ENCODE measurements around the gene AFAP1L1.
A peak's percentile ranks its signal among the peaks of the same experiment; 100 is the strongest.

AFAP1L1 gene

GRCh38 chr5:149227168-149227826 is 44.4 kb upstream of the AFAP1L1 start:
- Histone ChIP-seq H3K18ac (ENCODE audit: low read depth in 1 of 2, low read length in 2 of 2) (peak overlapping the region in 1 of 2 experiments; percentile 76), H3K4me3 (ENCODE audit: insufficient read depth in 1 of 2, low read depth in 1 of 2, low read length in 2 of 2) (no peak overlapping the region), H2BK15ac (ENCODE audit: low read depth, poor library complexity, severe bottlenecking) (no peak overlapping the region), H3K79me1 (replicated peaks; ENCODE audit: low read length, poor library complexity, severe bottlenecking) (no peaks in the 10 kb centered on the region), H3K27me3 (ENCODE audit: control insufficient read depth in 1 of 2, insufficient read depth in 1 of 2, low read length in 2 of 2) (no peaks in the 10 kb centered on the region), H3K36me3 (ENCODE audit: control insufficient read depth in 1 of 2, insufficient read depth in 2 of 2, low read depth in 1 of 2, low read length in 2 of 2) (peaks cover 2 to 41% of the 10 kb centered on the region in 2 experiments), H2BK12ac (ENCODE audit: low read length in 2 of 2) (peak overlapping the region in 1 of 2 experiments; percentile 70), H3K4ac (ENCODE audit: low read depth in 1 of 2, low read length in 2 of 2) (no peak overlapping the region), H2BK120ac (ENCODE audit: low read depth, low read length) (no peak overlapping the region), H4K8ac (ENCODE audit: low read length) (no peak overlapping the region), H3K4me2 (ENCODE audit: low read length, poor library complexity, severe bottlenecking) (no peak overlapping the region), H2BK5ac (ENCODE audit: low read depth, low read length, poor library complexity, severe bottlenecking) (no peak overlapping the region), H2AK5ac (ENCODE audit: low read length, severe bottlenecking) (no peak overlapping the region), H3K23ac (ENCODE audit: low read length in 2 of 2) (no peak overlapping the region), H2AFZ (ENCODE audit: low read depth, low read length) (no peak overlapping the region), H3K4me1 (ENCODE audit: control insufficient read depth, insufficient read depth, low read depth, low read length) (peaks cover 2% of the 10 kb centered on the region), H3K14ac (ENCODE audit: low read length in 2 of 2) (no peak overlapping the region), H3K9ac (ENCODE audit: low read length) (peak overlapping the region; percentile 1), H4K91ac (ENCODE audit: low read length) (no peak overlapping the region), H3K9me3 (ENCODE audit: control insufficient read depth, low read length) (no peaks in the 10 kb centered on the region), H3K27ac (ENCODE audit: low read length, poor library complexity, severe bottlenecking) (no peak overlapping the region)
- peak; percentile 78 for DNase-seq
- 44% methylated on average over 2 of the region's 2 CpGs for WGBS

- peak overlapping the region; percentile 80 for H3K9ac ChIP-seq (ENCODE audit: low read length)
- no peak overlapping the region for H3K23ac ChIP-seq (ENCODE audit: low read length in 2 of 2)
- H3K14ac ChIP-seq (ENCODE audit: low read length in 2 of 2) = no peak overlapping the region
- no peaks in the 10 kb centered on the region for H3K27me3 ChIP-seq (ENCODE audit: control insufficient read depth in 1 of 2, insufficient read depth in 1 of 2, low read length in 2 of 2)
- H2BK12ac ChIP-seq (ENCODE audit: low read length in 2 of 2) = no peak overlapping the region
- H3K27ac ChIP-seq (ENCODE audit: low read length, poor library complexity, severe bottlenecking) = no peak overlapping the region
- H2AK5ac ChIP-seq (ENCODE audit: low read length, severe bottlenecking) = no peak overlapping the region
- H4K91ac ChIP-seq (ENCODE audit: low read length) = no peak overlapping the region
- no peak overlapping the region for H2BK120ac ChIP-seq (ENCODE audit: low read depth, low read length)
- no peak overlapping the region for H2BK15ac ChIP-seq (ENCODE audit: low read depth, poor library complexity, severe bottlenecking)
- H3K4ac ChIP-seq (ENCODE audit: low read depth in 1 of 2, low read length in 2 of 2) = no peak overlapping the region
- peaks cover 2% of the 10 kb centered on the region for H3K4me1 ChIP-seq (ENCODE audit: control insufficient read depth, insufficient read depth, low read depth, low read length)
- no peak overlapping the region for H2BK5ac ChIP-seq (ENCODE audit: low read depth, low read length, poor library complexity, severe bottlenecking)
- no peak overlapping the region for H3K18ac ChIP-seq (ENCODE audit: low read depth in 1 of 2, low read length in 2 of 2)
- H4K8ac ChIP-seq (ENCODE audit: low read length) = no peak overlapping the region
- H2AFZ ChIP-seq (ENCODE audit: low read depth, low read length) = no peak overlapping the region
- H3K4me2 ChIP-seq (ENCODE audit: low read length, poor library complexity, severe bottlenecking) = no peak overlapping the region
- 12% methylated on average over 5 of the region's 5 CpGs for WGBS
- peaks cover 2 to 51% of the 10 kb centered on the region in 2 experiments for H3K36me3 ChIP-seq (ENCODE audit: control insufficient read depth in 1 of 2, insufficient read depth in 2 of 2, low read depth in 1 of 2, low read length in 2 of 2)
- peak; percentile 91 for DNase-seq
- no peak overlapping the region for H3K4me3 ChIP-seq (ENCODE audit: insufficient read depth in 1 of 2, low read depth in 1 of 2, low read length in 2 of 2)
- no peaks in the 10 kb centered on the region for H3K9me3 ChIP-seq (ENCODE audit: control insufficient read depth, low read length)
- H3K79me1 ChIP-seq (replicated peaks; ENCODE audit: low read length, poor library complexity, severe bottlenecking) = no peaks in the 10 kb centered on the region
Measured at GRCh38 chr5:149228618-149229297, 42.9 kb upstream of the AFAP1L1 start.

GRCh38 chr5:149229298-149229937 is 42.2 kb upstream of the AFAP1L1 start:
- H3K79me1 ChIP-seq (replicated peaks; ENCODE audit: low read length, poor library complexity, severe bottlenecking) = no peaks in the 10 kb centered on the region
- no peak overlapping the region for H3K27ac ChIP-seq (ENCODE audit: low read length, poor library complexity, severe bottlenecking)
- H2AK5ac ChIP-seq (ENCODE audit: low read length, severe bottlenecking) = no peak overlapping the region
- peak overlapping the region in 1 of 2 experiments; percentile 83 for H3K14ac ChIP-seq (ENCODE audit: low read length in 2 of 2)
- no peaks in the 10 kb centered on the region for H3K27me3 ChIP-seq (ENCODE audit: control insufficient read depth in 1 of 2, insufficient read depth in 1 of 2, low read length in 2 of 2)
- 60% methylated on average over 5 of the region's 6 CpGs for WGBS
- H3K36me3 ChIP-seq (ENCODE audit: control insufficient read depth in 1 of 2, insufficient read depth in 2 of 2, low read depth in 1 of 2, low read length in 2 of 2) = peaks cover under 1 to 51% of the 10 kb centered on the region in 2 experiments
- peak overlapping the region; percentile 31 to 68 for H3K4ac ChIP-seq (ENCODE audit: low read depth in 1 of 2, low read length in 2 of 2)
- no peaks in the 10 kb centered on the region for H3K9me3 ChIP-seq (ENCODE audit: control insufficient read depth, low read length)
- no peak overlapping the region for H3K4me2 ChIP-seq (ENCODE audit: low read length, poor library complexity, severe bottlenecking)
- no peak overlapping the region for H2BK5ac ChIP-seq (ENCODE audit: low read depth, low read length, poor library complexity, severe bottlenecking)
- peak overlapping the region; percentile 80 for H3K9ac ChIP-seq (ENCODE audit: low read length)
- no peak for DNase-seq
- H2BK15ac ChIP-seq (ENCODE audit: low read depth, poor library complexity, severe bottlenecking) = no peak overlapping the region
- H4K91ac ChIP-seq (ENCODE audit: low read length) = peak overlapping the region; percentile 29
- H2BK120ac ChIP-seq (ENCODE audit: low read depth, low read length) = peak overlapping the region; percentile 75
- peaks cover 2% of the 10 kb centered on the region for H3K4me1 ChIP-seq (ENCODE audit: control insufficient read depth, insufficient read depth, low read depth, low read length)
- H4K8ac ChIP-seq (ENCODE audit: low read length) = peak overlapping the region; percentile 46
- H2AFZ ChIP-seq (ENCODE audit: low read depth, low read length) = no peak overlapping the region
- H3K23ac ChIP-seq (ENCODE audit: low read length in 2 of 2) = no peak overlapping the region
- no peak overlapping the region for H3K4me3 ChIP-seq (ENCODE audit: insufficient read depth in 1 of 2, low read depth in 1 of 2, low read length in 2 of 2)
- peak overlapping the region; percentile 61 to 87 for H2BK12ac ChIP-seq (ENCODE audit: low read length in 2 of 2)
- H3K18ac ChIP-seq (ENCODE audit: low read depth in 1 of 2, low read length in 2 of 2) = peak overlapping the region in 1 of 2 experiments; percentile 24

- Histone ChIP-seq H3K4me1 (ENCODE audit: control insufficient read depth, insufficient read depth, low read depth, low read length) (peaks cover 2% of the 10 kb centered on the region), H3K4ac (ENCODE audit: low read depth in 1 of 2, low read length in 2 of 2) (no peak overlapping the region), H3K23ac (ENCODE audit: low read length in 2 of 2) (no peak overlapping the region), H4K8ac (ENCODE audit: low read length) (no peak overlapping the region), H2BK5ac (ENCODE audit: low read depth, low read length, poor library complexity, severe bottlenecking) (no peak overlapping the region), H3K18ac (ENCODE audit: low read depth in 1 of 2, low read length in 2 of 2) (no peak overlapping the region), H2BK12ac (ENCODE audit: low read length in 2 of 2) (no peak overlapping the region), H3K14ac (ENCODE audit: low read length in 2 of 2) (no peak overlapping the region), H3K9me3 (ENCODE audit: control insufficient read depth, low read length) (no peaks in the 10 kb centered on the region), H3K36me3 (ENCODE audit: control insufficient read depth in 1 of 2, insufficient read depth in 2 of 2, low read depth in 1 of 2, low read length in 2 of 2) (peaks cover 15 to 95% of the 10 kb centered on the region in 2 experiments), H3K4me3 (ENCODE audit: insufficient read depth in 1 of 2, low read depth in 1 of 2, low read length in 2 of 2) (no peak overlapping the region), H3K9ac (ENCODE audit: low read length) (no peak overlapping the region), H2AK5ac (ENCODE audit: low read length, severe bottlenecking) (no peak overlapping the region), H3K4me2 (ENCODE audit: low read length, poor library complexity, severe bottlenecking) (no peak overlapping the region), H2BK120ac (ENCODE audit: low read depth, low read length) (no peak overlapping the region), H3K27me3 (ENCODE audit: control insufficient read depth in 1 of 2, insufficient read depth in 1 of 2, low read length in 2 of 2) (no peaks in the 10 kb centered on the region), H3K27ac (ENCODE audit: low read length, poor library complexity, severe bottlenecking) (no peak overlapping the region), H2BK15ac (ENCODE audit: low read depth, poor library complexity, severe bottlenecking) (no peak overlapping the region), H2AFZ (ENCODE audit: low read depth, low read length) (no peak overlapping the region), H4K91ac (ENCODE audit: low read length) (no peak overlapping the region), H3K79me1 (replicated peaks; ENCODE audit: low read length, poor library complexity, severe bottlenecking) (no peaks in the 10 kb centered on the region)
- no peak for DNase-seq
Measured at GRCh38 chr5:149235841-149236240, 35.8 kb upstream of the AFAP1L1 start.
